Body of pancreas (tissue), 4 donors: ENCODE results near the gene CCDC51.

Experiments used
- CTCF ChIP-seq, 7 experiments: fragments of 450-650 bp in 4 of 7; fragments of 200-600 bp in 3 of 7; sonication (generic) in 3 of 7; IDR thresholded peaks; one replicate each; pipeline ENCODE4 v1.5.1; 2016 to 2019; ENCODE audit warnings: antibody characterized with exemption in 7 of 7
- POLR2A ChIP-seq, 3 donors: fragments of 450-650 bp; IDR thresholded peaks; one replicate each; pipeline ENCODE4 v1.6.1; 2016; ENCODE audit warnings: antibody characterized with exemption in 3 of 3, mild to moderate bottlenecking in 2 of 3

GRCh38 chr3:48409291-48410201 is 30.4 kb downstream of the CCDC51 start:
- TF ChIP-seq CTCF (IDR thresholded peaks at IDR 0.05): no peak
- no peak for TF ChIP-seq POLR2A (IDR thresholded peaks at IDR 0.05)
